Astrocyte of the cerebellum (primary cell): ENCODE data around the gene CCL14.

ENCODE experiments used
- DNase-seq: peaks from one replicate; pipeline ENCODE4 v3.0.0-alpha.2; 2011; ENCODE audit warnings: low read depth
- H3K4me3 ChIP-seq: 2 replicates; pipeline ENCODE4 v1.5.1; 2011; ENCODE audit warnings: mild to moderate bottlenecking, low read depth, low read length, moderate library complexity
- CTCF ChIP-seq: IDR thresholded peaks from 2 replicates; pipeline ENCODE4 v1.5.1; 2012; ENCODE audit warnings: low read length, low read depth, moderate library complexity, mild to moderate bottlenecking; ENCODE audit errors: missing control alignments
- in situ Hi-C: cut with HindIII; loops from 2 replicates; pipeline ENCODE4 v1.10.0; 2017; ENCODE audit warnings: low sequenced_read_pairs

Gene CCL14

GRCh38 chr17:35936063-35936462 is 50.5 kb downstream of the CCL14 start:
- in situ Hi-C loops, result no loop called here

GRCh38 chr17:35934760-35935159 is 51.8 kb downstream of the CCL14 start:
- H3K4me3 ChIP-seq, result no peak overlapping the region
- in situ Hi-C loops, result no loop called here
- no peak for TF ChIP-seq CTCF
- DNase-seq, result no peak

More at GRCh38 chr17:35936063-35936462, 50.5 kb downstream of the CCL14 start:
- TF ChIP-seq CTCF, result no peak
- no peak for DNase-seq
- no peak overlapping the region for H3K4me3 ChIP-seq
